Measurements from ENCODE around the gene STK32C. TPM values are rescaled to one million over a fixed set of nuclear protein-coding genes. Genes with fewer than 3 reads are reported as not detected.

Gene STK32C
- total RNA-seq, 2 experiments from 2014 or later = 19.1 to 21.1 TPM

DNA sequence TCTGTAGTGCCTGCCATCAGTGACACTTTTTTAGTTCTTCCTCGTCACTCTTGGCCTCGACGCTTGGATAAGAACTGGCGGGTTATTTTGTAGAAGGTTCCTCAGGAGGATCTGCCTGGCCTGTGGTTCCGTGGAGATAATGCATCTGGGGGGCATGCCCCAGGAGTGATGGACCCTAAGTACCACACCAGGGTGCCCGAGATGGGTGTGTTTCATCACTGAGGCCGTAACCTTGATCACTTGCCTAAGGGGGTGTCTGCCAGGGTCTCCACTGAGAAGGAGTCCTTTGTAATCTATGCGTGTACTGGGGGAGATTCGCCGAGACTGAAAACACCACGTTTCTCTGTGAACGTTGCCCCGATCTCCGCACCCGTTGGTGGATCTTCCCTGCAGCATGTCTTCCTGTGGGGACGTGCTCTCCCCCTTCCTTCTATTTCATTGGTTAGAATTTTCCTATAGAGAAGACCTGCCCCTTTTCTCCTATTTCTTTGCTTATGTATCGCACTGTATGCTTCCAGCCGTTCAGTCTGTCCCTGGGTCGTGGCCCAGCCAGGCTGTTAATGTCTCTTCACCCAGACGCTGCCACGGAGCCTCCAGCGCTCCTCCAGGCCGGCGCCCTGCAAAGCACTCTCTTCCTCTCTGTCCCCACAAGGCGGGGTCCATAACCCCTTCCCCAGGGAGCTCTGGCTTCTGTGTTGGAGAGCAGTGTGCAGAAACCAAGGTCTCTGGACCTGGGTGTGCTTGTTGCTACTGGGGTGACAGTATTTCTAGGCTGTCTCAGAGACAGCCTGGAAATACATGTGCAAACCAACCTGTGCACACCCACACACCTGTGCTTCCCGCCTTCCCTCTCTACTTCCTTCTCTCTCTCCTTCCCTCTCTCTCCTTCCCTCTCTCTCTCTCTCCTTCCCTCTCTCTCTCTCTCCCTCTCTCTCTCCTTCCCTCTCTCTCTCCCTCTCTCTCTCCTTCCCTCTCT is 135.4 kb downstream of the STK32C start:
- H3K4me3 Mint-ChIP-seq = no peak overlapping the region
- peaks cover 3% of the 10 kb centered on the region for H3K9me3 Mint-ChIP-seq (ENCODE audit: insufficient read depth)
- no peaks in the 10 kb centered on the region for H3K36me3 Mint-ChIP-seq (ENCODE audit: low read depth)
- H3K27me3 Mint-ChIP-seq (ENCODE audit: low read depth) = peaks cover 14% of the 10 kb centered on the region
- DNase-seq (no peak), ATAC-seq (peak; percentile 35)
- CTCF ChIA-PET = no interaction called here
- H3K4me1 Mint-ChIP-seq (ENCODE audit: low read depth) = no peaks in the 10 kb centered on the region
- POLR2A ChIA-PET = no interaction called here
- H3K27ac Mint-ChIP-seq = no peak overlapping the region

DNA sequence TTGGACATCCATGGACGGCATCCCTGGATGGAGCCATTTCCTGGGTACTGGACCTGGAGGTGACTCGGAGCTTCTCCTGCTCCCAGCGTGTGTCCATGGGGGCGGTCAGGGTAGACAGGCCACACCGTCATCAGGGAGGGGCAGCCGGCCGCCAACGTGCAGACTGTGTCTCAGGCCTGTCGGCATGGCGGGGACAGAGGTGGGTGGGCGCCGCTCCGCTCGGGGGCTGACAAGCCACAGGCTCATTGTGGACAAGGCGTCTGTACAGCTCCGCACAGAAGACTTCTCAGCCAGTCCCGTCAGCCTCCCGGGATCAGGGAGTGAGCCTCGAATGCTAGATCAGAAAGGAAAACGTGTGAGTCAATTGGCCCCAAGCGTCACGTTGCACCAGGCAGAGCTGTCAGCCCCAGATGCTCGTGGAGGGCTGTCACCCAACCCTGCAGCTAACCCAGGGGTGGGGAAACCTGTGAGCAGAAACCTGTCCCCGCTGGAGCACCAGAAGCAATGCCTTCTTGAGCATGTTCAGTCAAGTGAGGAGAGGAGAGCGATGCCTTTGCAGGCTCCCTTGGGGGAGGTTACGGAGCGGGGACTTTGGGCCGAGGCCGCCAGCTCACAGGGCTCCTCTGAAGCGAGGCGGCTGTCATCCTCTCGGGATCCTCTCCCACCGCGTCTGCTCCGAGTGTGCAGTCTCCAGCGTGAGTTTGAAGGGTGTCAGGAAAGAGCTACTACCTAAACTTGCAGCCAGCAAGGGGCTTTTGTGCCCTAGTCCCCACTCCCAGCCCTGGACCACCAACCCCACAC is 137.0 kb downstream of the STK32C start:
- Mint-ChIP-seq H3K27ac (no peak overlapping the region), H3K4me3 (no peak overlapping the region), H3K36me3 (ENCODE audit: low read depth) (no peaks in the 10 kb centered on the region), H3K9me3 (ENCODE audit: insufficient read depth) (peaks cover 3% of the 10 kb centered on the region), H3K27me3 (ENCODE audit: low read depth) (peaks cover 3% of the 10 kb centered on the region), H3K4me1 (ENCODE audit: low read depth) (peaks cover 5% of the 10 kb centered on the region)
- POLR2A ChIA-PET = no interaction called here
- CTCF ChIA-PET = interaction anchor here (1.5 kb wide), 1 partner anchor 8 kb away, joined by 6 read pairs; no protein-coding TSS in a partner anchor
- ATAC-seq = no peak
- no peak for DNase-seq

DNA sequence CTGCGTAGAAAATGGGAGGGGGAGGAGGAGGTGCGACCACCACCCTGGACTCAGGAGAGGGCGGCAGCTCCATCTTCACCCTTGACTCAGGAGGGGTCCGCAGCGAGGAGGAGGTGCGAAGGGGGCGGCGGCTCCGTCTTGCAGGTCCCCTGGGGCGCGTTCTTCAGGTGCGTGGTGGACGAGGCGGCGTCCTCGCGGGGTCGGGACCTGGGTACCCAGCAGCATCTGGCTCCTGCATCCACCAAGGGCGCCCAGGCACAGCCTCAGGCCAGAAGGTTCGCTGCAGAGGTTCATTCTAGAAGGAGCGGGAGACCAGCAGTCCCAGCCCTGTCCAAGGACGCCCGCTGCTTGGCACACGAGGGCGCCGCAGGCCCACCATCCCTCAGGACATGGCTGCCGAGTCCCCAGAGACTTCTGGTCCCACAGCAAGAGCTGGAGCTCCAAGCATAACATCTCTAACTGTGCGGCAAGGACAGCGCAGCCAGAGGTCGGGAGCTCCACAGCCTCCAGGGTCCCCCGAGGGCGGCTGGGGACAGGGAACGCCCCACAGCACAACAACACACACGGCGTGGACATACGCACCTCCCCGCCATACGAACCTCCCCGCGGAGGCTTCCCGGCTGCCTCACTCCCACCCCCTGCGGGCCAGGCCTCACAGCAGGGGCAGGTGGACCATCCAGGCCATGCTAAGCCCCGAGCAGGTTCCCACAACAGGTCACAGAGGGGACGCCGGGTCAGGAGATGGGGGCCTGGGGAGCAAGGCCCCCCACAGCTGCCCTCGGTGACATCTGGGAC is 137.8 kb downstream of the STK32C start:
- H3K27ac Mint-ChIP-seq = no peak overlapping the region
- H3K4me3 Mint-ChIP-seq = no peak overlapping the region
- H3K27me3 Mint-ChIP-seq (ENCODE audit: low read depth) = peaks cover 3% of the 10 kb centered on the region
- ChIA-PET POLR2A (no interaction called here), CTCF (interaction anchor here (1.5 kb wide), 1 partner anchor 8 kb away, joined by 6 read pairs; no protein-coding TSS in a partner anchor)
- DNase-seq (no peak), ATAC-seq (no peak)
- H3K4me1 Mint-ChIP-seq (ENCODE audit: low read depth) = peaks cover 5% of the 10 kb centered on the region
- no peaks in the 10 kb centered on the region for H3K9me3 Mint-ChIP-seq (ENCODE audit: insufficient read depth)
- H3K36me3 Mint-ChIP-seq (ENCODE audit: low read depth) = no peaks in the 10 kb centered on the region

DNA sequence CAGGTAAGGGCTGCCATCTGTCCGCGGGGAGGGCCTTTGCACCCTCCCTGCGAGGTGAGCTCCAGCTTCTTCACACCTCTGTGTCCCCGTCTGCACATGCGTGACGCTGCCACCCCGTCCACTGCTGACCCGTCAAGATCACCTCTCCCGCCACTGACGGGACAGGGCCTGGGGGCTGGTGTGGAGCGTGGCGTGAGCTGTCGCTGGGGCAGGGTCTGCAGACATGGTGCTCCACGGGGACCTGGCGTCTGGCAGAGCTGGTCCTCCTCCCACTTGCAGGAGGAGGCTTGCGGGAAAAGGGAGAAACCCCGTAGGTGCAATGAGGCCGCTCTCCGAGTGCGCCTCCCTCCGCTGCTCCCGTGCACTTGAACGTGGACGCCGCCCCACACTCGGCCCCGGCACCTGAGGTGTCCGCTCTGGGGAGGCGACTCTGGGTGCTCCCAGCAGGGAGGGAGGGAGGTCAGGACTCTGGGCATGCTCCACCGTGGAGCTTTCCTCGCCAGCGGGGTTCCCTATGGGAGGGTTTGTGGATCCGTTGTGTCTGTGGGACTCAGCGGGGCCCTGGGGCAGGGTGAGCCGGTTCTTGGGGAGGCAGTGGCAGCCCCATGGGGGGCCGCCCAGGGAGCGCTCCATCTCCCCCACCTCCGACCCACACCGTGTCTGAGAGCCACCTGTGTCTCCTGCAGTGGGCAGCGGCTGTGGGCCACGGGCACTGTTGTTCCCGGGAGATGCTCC is 138.6 kb downstream of the STK32C start:
- ATAC-seq (no peak), DNase-seq (no peak)
- H3K27me3 Mint-ChIP-seq (ENCODE audit: low read depth) = peaks cover 3% of the 10 kb centered on the region
- ChIA-PET CTCF (no interaction called here), POLR2A (no interaction called here)
- no peak overlapping the region for H3K4me3 Mint-ChIP-seq
- peaks cover 7% of the 10 kb centered on the region for H3K4me1 Mint-ChIP-seq (ENCODE audit: low read depth)
- no peak overlapping the region for H3K27ac Mint-ChIP-seq
- H3K9me3 Mint-ChIP-seq (ENCODE audit: insufficient read depth) = no peaks in the 10 kb centered on the region
- no peaks in the 10 kb centered on the region for H3K36me3 Mint-ChIP-seq (ENCODE audit: low read depth)

DNA sequence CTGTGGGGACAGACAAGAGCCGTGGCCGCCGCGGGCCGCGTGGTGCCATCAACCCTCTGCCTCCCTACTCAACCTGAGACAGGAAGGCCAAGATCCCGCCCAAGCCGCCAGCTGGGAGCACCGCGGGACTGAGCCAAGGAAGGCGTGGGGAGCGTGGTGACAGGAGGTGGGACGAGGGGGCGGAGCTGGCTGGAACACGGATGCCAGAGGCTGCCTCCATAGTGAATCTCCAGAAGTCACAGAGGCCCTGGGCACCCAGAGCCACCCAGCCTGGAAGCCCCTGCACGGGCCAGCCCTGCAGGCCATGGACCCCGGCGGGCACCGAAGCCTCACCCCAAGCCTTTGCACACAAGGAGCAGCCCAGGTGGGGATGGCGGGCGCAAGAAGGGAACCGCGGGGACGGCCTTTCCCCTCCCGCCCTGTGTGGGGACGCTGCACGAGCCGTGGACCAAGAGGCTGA is 139.1 kb downstream of the STK32C start:
- ATAC-seq = no peak
- no peaks in the 10 kb centered on the region for H3K9me3 Mint-ChIP-seq (ENCODE audit: insufficient read depth)
- H3K4me1 Mint-ChIP-seq (ENCODE audit: low read depth) = peaks cover 9% of the 10 kb centered on the region
- H3K27ac Mint-ChIP-seq = no peak overlapping the region
- ChIA-PET CTCF (no interaction called here), POLR2A (no interaction called here)
- H3K27me3 Mint-ChIP-seq (ENCODE audit: low read depth) = peaks cover 3% of the 10 kb centered on the region
- no peak for DNase-seq
- no peaks in the 10 kb centered on the region for H3K36me3 Mint-ChIP-seq (ENCODE audit: low read depth)
- H3K4me3 Mint-ChIP-seq = no peak overlapping the region

DNA sequence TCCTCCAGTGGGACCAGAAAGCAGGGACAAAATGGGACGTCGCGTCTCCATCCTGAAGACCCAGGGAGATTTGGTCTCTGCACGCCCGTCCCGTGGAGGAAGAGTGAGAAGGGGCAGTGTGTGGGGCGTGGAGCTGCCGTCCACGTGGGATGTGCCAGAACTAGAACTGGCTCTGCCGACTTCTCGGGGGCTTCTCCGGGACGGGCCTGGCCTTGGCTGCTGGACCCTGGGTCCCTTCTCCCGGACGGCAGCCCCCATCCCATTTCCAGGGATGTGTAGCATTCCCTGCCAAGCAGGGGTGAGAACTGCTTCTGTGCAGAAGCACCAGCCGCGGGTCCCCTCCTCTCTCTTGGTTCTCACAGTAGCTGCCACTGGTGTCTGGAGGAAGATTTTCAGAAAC is 139.8 kb downstream of the STK32C start:
- Mint-ChIP-seq H3K4me3 (no peak overlapping the region), H3K9me3 (ENCODE audit: insufficient read depth) (no peaks in the 10 kb centered on the region), H3K27me3 (ENCODE audit: low read depth) (peaks cover 3% of the 10 kb centered on the region), H3K4me1 (ENCODE audit: low read depth) (peaks cover 11% of the 10 kb centered on the region), H3K27ac (no peak overlapping the region), H3K36me3 (ENCODE audit: low read depth) (no peaks in the 10 kb centered on the region)
- ATAC-seq = no peak
- no peak for DNase-seq
- CTCF ChIA-PET = no interaction called here
- POLR2A ChIA-PET = interaction anchor here (0.6 kb wide), 1 partner anchor 1488 kb away, joined by 3 read pairs; no protein-coding TSS in a partner anchor

DNA sequence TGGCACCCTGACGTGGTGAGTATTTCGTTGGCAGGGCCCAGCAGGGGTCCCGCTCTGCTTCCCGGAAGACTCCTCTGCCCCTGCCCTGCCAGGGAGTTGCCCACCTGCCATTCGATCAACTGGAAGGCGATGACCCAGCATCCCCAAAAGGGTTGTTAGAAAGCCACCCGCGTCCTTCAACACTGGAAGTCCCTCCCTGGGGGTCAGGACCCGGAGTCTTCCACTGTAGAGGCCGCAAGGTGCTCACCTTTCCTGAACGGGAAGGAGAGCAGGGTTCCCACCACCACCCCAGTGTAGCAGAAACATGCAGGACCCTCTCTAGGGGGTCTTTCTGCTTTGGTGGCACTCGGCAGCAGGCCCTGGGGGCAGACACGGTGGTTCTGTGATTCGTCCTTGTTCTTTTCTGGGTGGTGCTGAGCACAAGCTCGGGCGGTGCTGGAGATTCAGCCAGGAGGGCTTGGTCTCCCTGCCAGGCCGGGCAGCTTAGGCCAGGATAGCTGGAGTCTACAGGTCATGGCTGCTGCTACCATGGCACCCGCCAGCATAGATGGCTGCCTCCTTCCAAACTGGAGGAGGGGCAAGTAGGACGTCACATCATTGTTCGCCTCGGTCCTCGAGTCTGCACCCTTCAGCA is 140.6 kb downstream of the STK32C start:
- no peaks in the 10 kb centered on the region for H3K27me3 Mint-ChIP-seq (ENCODE audit: low read depth)
- POLR2A ChIA-PET = interaction anchor here (0.6 kb wide), 1 partner anchor 1487 kb away, joined by 3 read pairs; no protein-coding TSS in a partner anchor
- CTCF ChIA-PET = no interaction called here
- ATAC-seq = no peak
- no peaks in the 10 kb centered on the region for H3K9me3 Mint-ChIP-seq (ENCODE audit: insufficient read depth)
- no peak overlapping the region for H3K27ac Mint-ChIP-seq
- peaks cover 19% of the 10 kb centered on the region for H3K4me1 Mint-ChIP-seq (ENCODE audit: low read depth)
- H3K36me3 Mint-ChIP-seq (ENCODE audit: low read depth) = no peaks in the 10 kb centered on the region
- H3K4me3 Mint-ChIP-seq = no peak overlapping the region
- DNase-seq = no peak

DNA sequence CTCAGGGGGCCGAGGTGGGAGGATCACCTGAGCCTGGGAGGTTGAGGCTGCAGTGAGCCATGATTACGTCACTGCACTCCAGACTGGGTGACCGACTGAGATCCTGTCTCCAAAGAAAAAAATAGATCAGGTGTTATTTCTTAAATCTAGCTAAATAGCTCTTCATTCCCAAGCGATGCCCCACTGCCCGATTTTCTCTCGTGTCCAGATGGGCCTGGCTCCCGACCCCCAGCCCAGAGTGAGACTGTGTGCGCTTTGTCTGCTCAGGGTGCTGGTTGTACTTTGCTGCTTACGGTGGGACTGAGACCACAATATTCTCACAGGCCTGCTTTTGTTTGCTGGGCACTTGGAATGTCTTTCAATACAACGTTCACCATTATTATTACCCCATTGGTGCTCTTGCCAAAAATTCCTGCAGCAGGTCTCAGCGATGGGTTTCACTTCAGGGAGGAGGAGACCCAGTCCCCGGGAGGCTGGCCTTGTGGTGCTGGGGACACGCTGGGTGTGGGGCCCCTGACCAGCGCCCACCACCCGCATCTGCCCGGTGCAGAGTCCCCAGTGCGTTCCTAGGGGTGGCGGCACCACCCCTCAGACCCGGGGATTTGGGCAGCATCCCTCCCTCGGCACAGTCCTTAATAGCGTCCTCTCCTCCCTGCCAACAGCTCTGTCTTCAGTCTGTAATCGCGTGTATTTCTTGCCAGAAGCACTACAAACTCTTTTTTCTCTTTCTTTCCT is 141.4 kb downstream of the STK32C start:
- Mint-ChIP-seq H3K9me3 (ENCODE audit: insufficient read depth) (no peaks in the 10 kb centered on the region), H3K4me1 (ENCODE audit: low read depth) (peaks cover 24% of the 10 kb centered on the region), H3K4me3 (no peak overlapping the region), H3K27me3 (ENCODE audit: low read depth) (no peaks in the 10 kb centered on the region), H3K27ac (no peak overlapping the region), H3K36me3 (ENCODE audit: low read depth) (no peaks in the 10 kb centered on the region)
- ChIA-PET POLR2A (no interaction called here), CTCF (no interaction called here)
- ATAC-seq (no peak), DNase-seq (no peak)

DNA sequence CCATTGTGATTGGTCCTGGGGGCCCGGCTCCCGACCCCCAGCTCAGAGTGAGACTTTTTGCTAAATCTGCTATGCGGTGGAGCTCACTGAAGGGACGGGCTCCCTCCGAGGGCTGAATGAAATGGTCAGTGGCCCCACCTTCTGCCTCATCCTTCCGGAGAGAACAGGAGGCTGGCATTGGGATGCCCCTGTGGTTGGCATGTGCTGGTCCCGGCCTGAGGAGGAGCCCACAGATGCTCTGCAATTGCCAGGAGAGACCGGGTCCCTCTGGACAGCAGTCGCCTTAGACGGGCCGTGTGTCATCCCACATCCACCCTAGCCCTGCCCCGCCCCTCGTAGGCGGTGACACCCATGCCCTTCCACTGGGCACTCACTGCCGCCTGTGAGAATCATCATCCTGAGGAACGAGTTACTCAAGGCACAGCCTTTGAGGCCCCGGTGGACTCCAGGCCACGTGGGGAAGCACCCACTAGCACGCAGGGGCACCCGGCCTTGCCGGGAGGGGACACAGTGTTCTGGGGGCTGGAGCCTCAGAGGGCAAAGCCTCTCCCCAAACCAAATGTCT is 142.3 kb downstream of the STK32C start:
- H3K4me3 Mint-ChIP-seq = no peak overlapping the region
- H3K36me3 Mint-ChIP-seq (ENCODE audit: low read depth) = no peaks in the 10 kb centered on the region
- DNase-seq = no peak
- H3K27me3 Mint-ChIP-seq (ENCODE audit: low read depth) = no peaks in the 10 kb centered on the region
- no peak overlapping the region for H3K27ac Mint-ChIP-seq
- ChIA-PET CTCF (no interaction called here), POLR2A (no interaction called here)
- H3K9me3 Mint-ChIP-seq (ENCODE audit: insufficient read depth) = no peaks in the 10 kb centered on the region
- peaks cover 24% of the 10 kb centered on the region for H3K4me1 Mint-ChIP-seq (ENCODE audit: low read depth)
- ATAC-seq = no peak

DNA sequence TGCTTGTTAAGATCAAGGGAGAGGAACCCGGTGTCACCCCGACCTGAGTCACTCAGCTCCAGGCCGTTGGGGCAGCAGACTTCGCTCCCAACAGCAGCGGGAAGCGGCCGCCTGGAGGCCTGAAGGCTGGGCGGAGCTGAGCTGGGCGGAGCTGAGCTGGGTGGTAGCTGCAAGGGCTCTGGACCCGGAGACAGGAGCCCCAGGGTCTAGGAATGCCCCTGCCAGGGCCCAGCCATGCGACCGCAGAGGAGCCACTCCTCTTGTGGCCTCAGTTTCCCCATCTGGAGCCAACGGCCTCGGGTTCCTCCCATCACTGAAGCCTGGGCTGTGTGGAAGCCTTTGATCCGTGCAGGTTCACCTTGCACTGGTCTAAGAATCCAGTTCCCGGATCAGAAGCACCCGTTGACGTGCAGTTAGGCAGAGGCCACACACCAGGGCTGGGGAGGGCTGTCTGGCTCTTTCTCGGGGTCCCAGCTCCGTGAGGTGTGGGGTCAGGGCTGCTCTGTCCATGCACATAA is 142.9 kb downstream of the STK32C start:
- H3K4me3 Mint-ChIP-seq = no peak overlapping the region

More for the DNA sequence above, 142.9 kb downstream of the STK32C start:
- no peak overlapping the region for H3K27ac Mint-ChIP-seq
- H3K27me3 Mint-ChIP-seq (ENCODE audit: low read depth) = no peaks in the 10 kb centered on the region
- H3K36me3 Mint-ChIP-seq (ENCODE audit: low read depth) = no peaks in the 10 kb centered on the region
- H3K9me3 Mint-ChIP-seq (ENCODE audit: insufficient read depth) = no peaks in the 10 kb centered on the region
- no peak for ATAC-seq
- DNase-seq = no peak
- peaks cover 24% of the 10 kb centered on the region for H3K4me1 Mint-ChIP-seq (ENCODE audit: low read depth)
- CTCF ChIA-PET = no interaction called here
- POLR2A ChIA-PET = no interaction called here
